GM19395 (cell line): ENCODE data around the gene VSIG10L.

Experiments used
- ATAC-seq: cut with Tn5 transposase; IDR thresholded peaks from one replicate; pipeline ENCODE4 v1.9.1; 2021; ENCODE audit warnings: mild to moderate bottlenecking, moderate library complexity; ENCODE audit not compliant: unreplicated experiment

The VSIG10L gene

DNA sequence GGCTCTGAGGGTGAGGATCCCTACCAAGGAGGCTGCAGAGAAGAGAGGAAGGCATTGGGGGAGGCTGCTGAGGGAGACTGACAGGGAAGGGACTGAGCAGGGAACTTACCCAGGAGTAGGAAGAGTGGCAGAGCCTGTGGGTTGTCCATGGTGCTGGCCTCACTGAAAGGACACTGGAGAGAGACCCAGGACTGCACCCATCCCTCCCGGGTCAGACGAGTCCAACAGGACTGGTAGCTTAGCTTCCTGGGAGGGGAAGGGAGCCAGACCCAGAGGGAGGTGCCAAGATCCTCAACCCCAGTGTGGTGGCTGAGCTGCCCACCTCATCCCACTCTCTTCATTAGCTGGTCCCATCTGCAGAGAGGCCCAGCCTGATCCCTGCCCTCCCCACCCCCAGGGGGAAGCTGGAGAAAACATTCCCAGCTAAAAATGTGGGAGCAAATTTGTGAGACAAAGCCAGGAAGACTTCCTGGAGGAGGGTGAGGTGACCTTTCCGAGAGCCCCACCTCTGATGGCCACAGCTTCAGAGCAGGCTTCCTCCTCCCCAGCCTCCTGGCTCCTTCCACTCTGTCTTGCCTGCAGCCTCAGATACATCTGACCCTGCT lies at the start of gene VSIG10L:
Gene VSIG10L (minus strand): TSS at position 164 of the 605 bp plus-strand sequence. CDS start 15 bp downstream, at position 149.
- no peak for ATAC-seq

DNA sequence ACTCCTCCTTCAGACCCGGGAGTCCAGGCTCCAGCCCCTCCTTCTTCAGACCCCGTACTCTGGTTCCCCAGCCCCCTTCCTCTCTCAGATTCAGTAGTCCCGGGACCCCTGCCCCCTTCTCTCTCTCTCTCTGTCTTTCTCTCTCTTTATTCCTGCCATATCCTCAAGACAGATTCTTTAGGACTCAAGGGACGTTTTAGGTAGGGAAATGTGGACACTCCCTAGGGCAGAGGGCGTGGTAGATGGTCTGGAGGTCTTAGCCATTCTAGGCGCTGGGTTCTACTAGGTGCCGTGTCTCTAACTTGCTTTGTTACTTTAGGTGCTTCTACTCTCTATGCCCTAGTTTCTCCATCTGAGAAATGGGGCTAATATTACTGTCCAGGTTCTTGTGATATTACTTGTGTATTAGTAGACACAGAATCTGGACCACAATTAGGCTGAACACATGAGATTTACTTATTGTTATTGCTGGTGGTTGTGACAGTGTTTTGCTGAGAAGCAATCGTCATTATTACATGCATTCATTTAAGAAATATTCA lies 49.2 kb upstream of the VSIG10L start:
- ATAC-seq, result no peak

DNA sequence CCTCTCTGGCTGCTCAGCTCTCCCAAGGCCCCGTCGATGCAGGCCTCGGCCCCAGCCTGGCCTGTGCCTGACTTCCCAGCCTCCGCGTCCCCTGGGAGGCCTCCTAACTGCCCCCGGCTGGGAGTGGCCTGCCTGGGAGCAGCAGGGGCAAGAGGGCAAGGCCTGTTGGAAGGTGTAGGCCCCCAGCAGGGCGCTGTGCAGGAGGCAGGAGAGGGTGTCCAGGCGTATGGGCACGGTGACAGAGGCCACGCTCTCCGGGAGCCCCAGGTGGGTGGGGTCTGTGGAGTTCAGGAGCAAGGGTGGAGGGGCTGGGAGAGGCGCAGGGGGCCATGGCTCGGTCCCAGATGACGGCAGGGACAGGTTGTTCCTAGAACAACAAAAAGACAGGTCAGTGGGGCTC lies 47.2 kb upstream of the VSIG10L start:
- ATAC-seq, result no peak

DNA sequence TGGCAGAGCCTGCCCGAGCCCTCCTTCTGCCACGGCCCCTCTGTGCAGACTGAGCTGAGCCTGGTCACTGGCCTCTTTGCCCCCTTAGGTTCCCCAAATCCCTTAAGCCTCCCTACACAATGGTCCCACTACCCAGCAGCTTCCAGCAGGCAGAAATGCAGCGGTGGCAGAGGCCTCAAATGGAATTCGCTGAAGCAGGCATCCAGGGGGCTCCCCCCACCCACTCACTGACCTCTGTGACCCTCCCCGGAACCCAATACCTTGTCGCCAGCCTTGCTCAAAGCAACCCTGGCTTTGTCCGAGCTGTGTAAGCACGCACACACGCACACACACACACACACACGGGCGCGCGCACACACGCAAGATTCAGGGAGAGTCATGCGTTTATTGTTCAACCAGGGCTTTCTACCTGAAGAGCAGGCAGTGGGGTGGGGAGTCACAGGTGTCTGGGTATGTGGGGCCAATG lies 46.0 kb upstream of the VSIG10L start, which contains the start of gene LIM2:
Gene LIM2 (minus strand): TSS at position 51 of the 466 bp plus-strand sequence. CDS start 531 bp downstream, outside the sequence.
- no peak for ATAC-seq

DNA sequence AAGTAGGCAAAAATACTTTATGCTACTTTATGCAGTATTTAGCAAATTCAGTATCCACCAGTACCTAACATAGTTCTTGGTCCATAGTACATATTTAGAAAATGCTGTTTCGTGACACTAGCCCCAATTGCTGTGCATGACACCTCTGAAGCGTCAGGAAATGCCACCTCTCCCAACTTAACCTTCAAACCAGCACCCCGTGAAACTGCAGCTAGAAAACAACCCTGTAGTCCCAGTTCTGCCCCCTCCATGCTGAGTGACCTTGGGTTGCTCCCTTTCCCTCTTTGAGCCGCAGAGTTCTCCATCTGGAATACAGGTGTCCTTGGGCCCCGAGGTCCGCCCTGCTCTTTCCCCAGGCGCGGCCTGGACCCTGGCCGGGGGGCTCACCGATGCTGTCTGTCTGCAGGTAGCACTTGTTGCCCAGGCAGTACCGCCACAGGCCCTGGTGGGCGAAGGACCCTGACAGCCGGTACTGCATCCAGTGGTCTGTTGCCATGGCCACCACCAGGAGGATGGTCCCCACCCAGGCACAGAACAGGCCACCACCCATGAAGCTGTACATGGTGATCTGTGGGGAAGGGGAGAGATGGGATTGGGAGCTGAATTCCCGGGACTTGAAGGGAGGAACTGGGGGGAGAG lies 45.1 kb upstream of the VSIG10L start:
- no peak for ATAC-seq

DNA sequence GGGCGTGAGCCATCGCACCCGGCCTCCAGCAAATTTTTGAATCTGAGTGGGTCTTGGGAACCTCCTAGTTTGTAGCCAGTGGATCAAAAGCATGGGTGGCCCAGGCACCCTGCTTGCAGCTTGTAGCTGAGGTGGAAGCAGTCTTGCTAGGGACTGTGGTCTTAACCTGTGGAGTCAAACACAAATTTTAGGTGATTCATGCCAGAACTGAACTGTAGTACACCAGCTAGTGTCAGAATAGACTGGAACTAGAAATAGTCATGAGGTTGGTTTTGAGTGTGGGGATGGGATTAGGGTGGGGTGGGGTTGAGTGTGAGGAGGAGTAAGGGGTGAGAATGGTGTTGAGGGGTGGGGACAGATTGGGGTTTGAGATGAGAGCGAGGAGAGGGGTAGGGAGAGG lies 40.1 kb upstream of the VSIG10L start:
- no peak for ATAC-seq

DNA sequence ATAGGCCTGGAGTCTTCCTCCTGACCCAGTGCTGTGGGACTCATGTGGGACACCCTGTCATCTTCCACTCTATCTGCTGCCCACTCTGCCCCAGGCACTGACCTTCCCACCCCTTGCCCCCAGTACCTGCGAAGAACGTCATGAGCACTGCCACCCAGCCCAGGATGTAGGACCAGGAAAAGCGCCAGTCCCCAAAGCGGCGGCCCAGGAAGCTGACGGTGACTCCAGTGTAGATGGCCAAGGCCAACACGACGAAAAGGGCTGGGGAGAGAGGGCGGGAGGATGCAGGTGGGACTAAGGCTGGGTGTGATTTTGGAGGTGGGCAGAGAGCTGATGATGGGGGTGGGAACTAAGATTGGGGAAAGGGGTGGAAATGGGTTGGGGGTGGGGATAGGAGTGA lies 38.4 kb upstream of the VSIG10L start:
- no peak for ATAC-seq

DNA sequence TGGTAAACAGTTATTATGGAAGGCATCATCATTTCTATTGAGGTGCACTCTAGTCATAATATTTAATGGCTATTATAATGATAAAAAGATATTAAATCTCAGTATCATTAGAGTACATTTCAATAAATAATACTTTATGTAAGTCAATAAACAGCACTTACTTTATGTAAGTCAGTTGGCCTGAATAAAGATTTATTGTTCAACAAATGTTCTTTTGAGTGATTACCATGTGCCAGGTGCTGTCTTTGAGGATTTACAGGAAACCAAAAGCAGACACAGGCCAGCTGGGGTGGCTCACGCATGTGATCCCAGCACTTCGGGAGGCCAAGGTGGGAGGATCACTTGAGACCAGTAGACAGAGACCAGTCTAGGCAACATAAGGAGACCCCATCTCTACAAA lies 35.5 kb upstream of the VSIG10L start:
- ATAC-seq, result no peak

DNA sequence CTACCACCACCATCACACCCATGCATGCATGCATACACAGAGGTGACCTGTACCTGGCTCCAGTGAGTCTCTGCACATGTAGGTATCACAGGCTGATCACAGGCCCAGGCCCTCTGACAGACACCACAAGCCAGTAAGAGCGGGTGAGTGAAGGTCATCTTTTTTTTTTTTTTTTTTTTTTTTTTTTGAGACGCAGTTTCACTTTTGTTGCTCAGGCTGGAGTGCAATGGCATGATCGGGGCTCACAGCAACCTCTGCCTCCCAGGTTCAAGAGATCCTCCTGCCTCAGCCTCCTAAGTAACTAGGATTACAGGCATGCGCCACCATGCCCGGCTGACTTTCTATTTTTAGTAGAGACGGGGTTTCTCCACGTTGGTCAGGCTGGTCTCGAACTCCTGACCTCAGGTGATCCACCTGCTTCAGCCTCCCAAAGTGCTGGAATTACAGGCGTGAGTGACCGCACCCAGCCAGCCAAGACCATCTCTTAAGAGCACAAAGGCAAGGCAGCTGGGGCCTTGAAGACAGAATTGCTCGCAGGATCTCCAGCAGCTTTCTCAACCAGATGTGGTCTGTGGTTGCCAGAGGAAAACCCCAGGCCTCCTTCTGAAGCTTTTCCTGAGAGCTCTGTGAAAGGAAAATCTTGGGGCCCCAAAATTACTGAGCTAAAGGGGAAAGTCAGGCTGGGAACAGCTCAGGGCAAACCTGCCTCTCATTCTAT lies 33.7 kb upstream of the VSIG10L start:
- ATAC-seq, result no peak

DNA sequence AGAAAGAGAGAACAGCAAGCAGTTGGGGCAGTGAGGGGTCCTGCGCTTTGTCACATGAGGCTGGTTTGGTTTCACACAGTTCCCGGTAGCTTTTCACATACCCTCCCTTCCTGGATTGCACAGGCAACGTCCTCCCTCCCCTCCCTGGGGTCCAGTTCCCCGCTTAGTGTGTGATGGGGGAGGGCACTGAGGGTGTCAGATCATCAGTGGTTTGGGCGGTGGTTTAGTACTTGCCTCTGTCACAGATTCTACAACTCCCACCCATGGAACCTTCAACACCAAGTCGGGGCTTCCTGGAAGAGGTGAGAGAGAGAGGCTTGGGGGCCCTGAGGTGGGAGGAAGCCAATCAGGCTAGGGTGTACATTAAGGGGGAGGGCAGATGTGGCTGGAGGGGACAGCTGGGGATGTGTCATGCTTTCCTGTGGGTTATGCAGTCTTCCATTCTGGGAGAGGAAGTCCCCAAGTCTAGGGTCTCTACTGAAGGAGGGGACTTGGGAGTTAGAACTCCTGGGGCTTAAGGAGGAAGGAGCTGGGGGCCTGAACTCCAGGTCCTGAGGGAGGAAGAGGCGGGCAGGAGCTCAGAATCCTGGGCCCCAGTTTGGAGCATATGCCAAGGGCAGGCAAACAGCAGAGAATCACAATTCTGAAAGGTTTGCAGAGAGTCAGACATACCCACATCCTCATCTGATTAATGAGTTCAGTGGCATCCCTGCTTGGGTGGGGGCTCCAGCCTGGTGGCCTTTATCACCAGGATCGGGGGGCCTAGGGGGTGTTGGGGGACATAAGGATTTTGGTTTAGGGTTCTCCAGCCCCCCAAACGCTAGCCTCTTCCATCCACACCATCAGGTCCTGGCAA lies 30.9 kb upstream of the VSIG10L start, which contains the start of gene NKG7:
Gene NKG7 (minus strand): TSS at position 6 of the 856 bp plus-strand sequence. CDS start 119 bp downstream, outside the sequence.
- no peak for ATAC-seq

DNA sequence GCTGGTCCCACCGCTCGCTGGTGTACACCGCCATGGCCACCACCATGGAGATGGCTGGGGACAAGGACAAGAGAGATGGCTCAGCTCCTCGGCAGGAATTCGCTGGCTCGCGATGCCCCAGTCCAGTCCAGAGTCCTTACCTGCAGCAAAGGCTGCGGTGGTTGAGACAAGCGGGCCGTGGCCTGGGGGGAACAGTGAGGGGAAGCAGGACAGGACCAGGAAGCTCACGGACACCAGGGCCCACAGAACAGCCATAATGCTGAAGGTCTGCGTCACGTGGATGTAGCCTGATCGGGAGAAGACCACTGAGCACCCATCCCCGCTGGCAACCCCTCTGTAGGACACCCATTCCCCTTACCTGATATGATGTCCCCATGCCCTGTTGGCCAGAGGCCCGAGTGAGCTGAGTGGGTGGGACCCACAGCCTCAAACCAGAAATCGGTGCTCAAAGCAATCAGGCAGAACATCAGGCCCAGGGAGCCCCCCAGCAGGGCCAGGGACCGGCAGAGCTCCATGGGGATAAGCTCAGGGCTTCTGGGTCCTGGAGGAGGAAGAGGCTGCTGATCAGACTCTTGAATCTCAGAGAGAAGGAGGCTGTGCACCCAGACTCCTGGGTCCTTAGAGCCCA lies 30.2 kb upstream of the VSIG10L start:
- ATAC-seq, result no peak

DNA sequence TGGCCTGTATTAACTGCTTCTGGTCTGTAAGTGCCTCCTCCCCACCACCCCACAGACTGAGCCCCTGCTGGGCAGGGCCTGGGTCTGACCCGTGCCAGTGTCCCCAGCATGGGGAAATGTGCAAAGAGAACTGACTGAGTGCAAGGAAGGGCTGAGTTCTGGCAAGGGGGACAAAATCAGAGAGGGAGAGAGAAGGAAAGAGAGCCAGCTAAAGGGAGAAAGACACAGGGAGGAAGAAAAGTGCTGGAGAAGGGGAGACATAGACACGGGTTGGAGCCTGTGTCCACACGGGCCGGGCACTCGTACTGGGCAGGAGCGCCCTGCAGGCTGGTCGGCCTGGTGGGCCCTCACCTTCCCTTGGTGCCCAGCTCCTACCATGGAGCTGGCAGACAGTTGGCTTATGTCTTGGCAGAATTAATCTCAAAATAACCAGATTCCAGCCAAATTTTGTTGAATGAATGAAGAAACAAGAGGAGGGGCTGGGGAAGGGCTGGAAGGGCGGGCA lies 29.3 kb upstream of the VSIG10L start:
- ATAC-seq, result no peak

DNA sequence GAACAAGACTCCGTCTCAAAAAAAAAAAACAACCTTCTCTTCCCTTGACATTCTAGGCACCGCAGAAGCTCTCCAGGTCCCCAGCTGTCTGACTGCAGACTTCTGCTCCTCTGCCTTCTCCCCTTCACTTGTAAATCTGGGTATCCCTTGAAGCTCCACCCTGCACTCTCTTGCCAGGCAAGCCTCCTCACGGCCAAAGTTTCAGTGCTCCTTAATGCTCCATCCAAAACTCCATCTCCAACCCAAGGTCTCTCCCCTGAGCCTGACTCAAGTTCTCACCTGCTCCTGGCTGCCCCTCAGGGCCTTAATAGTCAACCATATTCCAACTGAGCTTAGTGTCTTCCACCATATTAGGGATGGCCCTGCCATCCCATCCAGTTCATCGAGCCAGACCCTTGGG lies 28.3 kb upstream of the VSIG10L start:
- no peak for ATAC-seq

DNA sequence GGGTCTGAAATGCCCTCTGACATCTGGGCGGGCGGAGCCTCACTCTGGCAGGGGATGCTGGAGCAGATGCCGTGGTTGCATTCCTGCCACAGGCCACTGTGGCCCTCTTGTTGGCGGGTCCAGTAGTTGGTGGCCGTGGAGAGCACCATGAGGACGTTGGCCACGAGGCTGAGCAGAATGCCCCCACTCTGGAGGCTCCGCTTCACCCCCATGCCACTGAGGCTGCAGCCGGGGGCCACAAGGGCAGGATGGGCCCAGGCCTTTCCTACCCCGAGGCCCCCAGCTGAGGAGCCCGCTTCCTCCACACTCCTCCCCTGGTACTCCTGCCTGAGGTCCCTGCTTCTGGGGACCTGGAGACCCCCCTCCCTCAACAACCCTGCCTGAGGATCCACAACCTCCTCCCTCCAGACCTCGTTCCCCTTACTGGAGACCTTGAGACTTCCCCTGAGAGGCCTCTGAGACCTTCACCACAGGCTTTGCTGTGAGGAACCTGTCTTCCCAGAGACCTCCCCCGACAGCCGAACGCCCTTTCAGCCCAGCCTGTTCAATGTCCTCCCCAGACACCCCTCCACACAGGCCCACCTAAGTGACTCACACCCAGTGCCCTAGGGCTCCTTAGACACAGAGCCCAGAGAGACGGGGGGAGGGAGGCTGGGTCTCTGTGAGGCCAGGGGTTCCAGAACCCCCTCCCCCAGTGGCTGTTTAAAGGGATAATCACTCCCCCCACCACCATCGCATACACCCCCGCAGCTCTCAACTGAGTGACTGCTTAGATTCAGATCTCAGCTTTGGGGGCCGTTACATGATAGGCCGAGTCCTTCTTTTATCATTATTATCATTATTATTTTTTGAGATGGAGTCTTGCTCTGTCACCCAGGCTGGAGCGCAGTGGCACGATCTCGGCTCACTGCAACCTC lies 26.7 kb upstream of the VSIG10L start, which contains the start of gene CLDND2:
Gene CLDND2 (minus strand): TSS at position 638 of the 917 bp plus-strand sequence. CDS start 426 bp downstream, at position 212.
- no peak for ATAC-seq

DNA sequence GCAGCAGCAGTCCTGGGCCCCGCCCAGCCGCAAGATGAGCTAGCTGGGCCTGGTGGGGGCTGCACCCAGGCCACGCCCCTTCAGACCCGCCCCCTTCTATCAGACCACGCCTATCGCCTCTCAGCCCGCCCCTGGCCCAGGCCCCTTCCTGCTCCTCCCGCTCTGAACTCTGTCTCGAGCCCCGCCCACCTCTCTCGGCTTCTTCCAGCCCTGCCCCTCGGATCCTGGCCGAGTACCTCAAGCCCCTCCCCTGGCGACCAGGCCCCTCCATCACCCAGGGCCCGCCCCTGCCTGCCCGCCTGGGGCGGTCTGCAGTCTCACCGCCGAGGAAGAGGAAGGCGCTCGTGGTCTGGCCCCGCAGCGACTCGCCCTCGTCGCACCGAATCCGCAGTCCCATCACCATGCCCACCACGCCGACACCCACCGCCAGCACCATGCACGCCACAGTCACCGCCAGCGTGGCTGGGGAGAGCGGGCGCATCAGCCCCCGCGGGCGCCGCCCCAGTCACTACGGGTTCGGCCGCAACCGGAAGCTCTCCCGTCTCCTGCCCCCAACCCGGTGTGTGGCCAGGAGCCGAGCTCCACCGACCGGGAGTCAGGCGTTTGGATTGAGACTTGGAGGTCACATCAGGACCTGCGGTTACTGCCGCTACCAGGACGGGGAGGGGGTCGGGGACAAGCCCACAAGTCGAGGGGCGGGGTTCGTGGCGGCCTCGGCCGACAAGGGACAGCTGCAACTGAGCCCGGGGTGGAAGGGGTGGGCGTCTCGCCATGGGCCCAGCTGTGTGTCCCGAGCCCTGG lies 25.8 kb upstream of the VSIG10L start:
- peak; percentile 69 for ATAC-seq

DNA sequence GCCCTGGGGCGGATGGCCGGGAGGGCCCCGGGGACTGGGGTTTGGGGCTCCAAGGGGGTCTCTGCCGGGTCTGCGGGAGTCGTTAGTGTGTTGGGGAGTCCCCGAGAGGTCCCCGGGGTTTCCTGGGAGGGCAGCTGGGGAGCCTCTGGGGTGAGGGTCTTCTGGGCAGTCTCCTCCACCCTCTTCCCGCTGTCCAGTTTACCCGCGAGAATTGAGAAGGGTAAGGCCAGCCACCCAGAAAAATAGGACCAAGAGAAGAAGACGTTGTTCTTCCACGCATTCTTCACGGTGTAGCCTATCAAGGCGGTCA lies 25.3 kb upstream of the VSIG10L start:
- ATAC-seq, result peak; percentile 1

DNA sequence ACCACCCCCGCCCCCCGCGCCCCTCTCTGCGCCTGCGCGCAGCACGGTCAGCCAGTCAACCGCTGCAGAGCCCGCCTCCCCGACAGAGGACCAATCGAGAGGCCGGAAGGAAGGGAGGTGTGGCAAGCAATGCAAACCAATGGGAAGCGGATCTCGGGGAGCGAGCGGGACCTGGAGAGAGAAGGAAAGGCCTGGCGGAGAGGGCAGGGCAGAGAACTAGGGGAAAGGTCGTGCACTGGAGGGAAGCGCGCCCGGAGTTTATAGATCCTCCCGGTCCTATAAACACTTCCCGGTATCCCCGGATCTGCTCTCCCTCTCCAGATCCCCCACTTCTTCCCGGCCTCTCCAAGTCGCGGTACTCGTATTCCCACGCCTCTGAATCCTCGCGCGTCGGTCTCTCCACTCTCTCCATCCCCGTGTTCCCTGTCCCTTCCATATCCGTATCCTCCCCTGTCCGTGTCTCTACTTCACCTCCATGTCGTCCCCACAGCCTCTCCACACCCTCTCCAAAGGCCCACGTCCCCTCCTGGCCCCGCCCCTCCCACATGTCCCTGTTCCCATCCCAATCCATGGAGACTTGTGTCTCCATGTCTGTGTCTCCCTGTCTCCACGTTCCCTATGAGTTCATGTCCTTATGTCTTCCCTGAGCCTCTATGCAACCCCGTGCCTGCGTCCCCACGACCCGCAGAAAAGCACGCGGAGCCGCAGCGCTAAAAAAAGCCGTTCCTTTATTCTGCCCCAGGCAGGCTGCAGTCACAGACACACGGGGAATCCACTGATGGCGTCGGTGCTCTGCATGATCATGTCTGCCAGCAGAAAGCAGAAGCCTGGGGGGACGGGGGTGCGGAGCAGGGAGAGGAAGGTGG lies 24.7 kb upstream of the VSIG10L start:
- ATAC-seq, result peak; percentile 57
